ENCODE measurements around the gene ERFE. TPM values are rescaled to one million over a fixed set of nuclear protein-coding genes. Genes with fewer than 3 reads are reported as not detected.

ERFE gene
- total RNA-seq, 2 experiments from 2014 or later = 0.07 to 0.39 TPM

DNA sequence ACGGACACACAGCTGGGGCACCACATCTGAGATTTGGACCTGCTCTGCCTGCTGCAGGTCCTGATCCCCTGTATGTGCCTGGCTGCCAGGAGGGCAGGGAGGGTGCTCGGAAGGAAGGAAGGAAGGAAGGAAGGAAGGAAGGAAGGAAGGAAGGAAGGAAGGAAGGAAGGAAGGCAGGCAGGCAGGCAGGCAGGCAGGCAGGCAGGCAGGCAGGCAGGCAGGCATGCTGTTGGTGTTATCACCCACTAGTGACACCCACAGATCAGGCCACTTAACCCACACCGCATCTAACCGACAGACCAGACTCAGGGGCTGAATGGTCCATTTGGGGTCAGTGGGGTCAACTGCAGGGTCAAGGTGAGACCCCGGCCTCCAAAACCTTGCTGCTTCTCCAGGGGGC lies 14.5 kb upstream of the ERFE start:
- POLR2A ChIA-PET = no interaction called here
- no peak for ATAC-seq
- intact Hi-C loops (cut with DNase I, micrococcal nuclease) = no loop called here
- no peak overlapping the region for H3K27ac Mint-ChIP-seq
- H3K4me3 Mint-ChIP-seq = no peak overlapping the region
- CTCF ChIA-PET = no interaction called here
- peaks cover 3% of the 10 kb centered on the region for H3K4me1 Mint-ChIP-seq
- H3K9me3 Mint-ChIP-seq (ENCODE audit: low read depth) = no peaks in the 10 kb centered on the region
- no peak for DNase-seq
- no peaks in the 10 kb centered on the region for H3K36me3 Mint-ChIP-seq (ENCODE audit: low read depth)
- no peaks in the 10 kb centered on the region for H3K27me3 Mint-ChIP-seq

DNA sequence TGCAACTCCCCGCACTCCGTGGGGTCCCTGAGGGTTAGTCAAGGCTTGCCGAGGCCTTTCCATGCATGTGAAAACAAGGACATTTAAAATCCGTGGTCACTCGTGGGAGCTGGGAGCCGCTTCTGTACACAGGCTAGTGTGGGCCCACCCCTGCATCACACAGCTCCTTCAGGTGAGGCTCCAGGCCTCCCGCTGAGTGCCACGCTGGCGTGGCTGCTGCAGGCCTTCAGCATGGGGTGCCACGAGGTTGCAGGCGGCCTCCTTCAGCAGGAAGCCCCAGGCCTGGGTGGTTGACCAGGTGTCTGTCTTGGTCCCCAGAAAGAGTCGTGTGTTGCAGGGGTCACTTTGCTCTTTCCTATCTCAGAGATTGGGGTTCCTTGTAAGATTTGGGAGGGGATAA lies 13.7 kb upstream of the ERFE start:
- Mint-ChIP-seq H3K36me3 (ENCODE audit: low read depth) (no peaks in the 10 kb centered on the region), H3K27me3 (no peaks in the 10 kb centered on the region), H3K9me3 (ENCODE audit: low read depth) (no peaks in the 10 kb centered on the region), H3K4me1 (peaks cover 3% of the 10 kb centered on the region), H3K27ac (no peak overlapping the region), H3K4me3 (no peak overlapping the region)
- ChIA-PET POLR2A (no interaction called here), CTCF (interaction anchor here (0.5 kb wide), 1 partner anchor 95 kb away, joined by 3 read pairs; the partner anchor contains the start of gene HES6)
- intact Hi-C loops (cut with DNase I, micrococcal nuclease) = no loop called here
- DNase-seq (no peak), ATAC-seq (no peak)

DNA sequence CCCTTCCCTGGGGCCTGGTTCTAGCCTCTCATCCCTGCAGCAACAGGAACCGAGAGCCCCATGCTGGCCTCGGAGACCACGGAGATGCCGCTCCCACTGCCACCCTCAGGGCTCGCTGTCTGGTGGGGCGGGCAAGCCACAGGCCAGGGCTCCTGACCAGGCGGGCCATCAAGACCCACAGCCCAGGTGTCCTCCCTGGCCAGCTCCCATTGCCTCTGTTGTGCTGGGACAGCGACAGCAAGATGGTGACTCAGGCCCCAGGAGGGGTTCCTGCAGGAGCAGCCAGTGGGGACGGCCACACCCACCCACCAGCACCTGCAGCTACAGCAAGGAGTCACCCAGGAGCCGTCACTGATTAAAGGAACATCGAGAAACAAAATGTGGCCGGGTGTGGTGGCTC lies 12.9 kb upstream of the ERFE start:
- ChIA-PET POLR2A (no interaction called here), CTCF (interaction anchor here (0.7 kb wide), 1 partner anchor 47 kb away, joined by 3 read pairs; no protein-coding TSS in a partner anchor)
- peaks cover 3% of the 10 kb centered on the region for H3K4me1 Mint-ChIP-seq
- no peaks in the 10 kb centered on the region for H3K9me3 Mint-ChIP-seq (ENCODE audit: low read depth)
- no peaks in the 10 kb centered on the region for H3K36me3 Mint-ChIP-seq (ENCODE audit: low read depth)
- intact Hi-C loops (cut with DNase I, micrococcal nuclease) = no loop called here
- H3K4me3 Mint-ChIP-seq = no peak overlapping the region
- no peak for ATAC-seq
- DNase-seq = no peak
- H3K27ac Mint-ChIP-seq = no peak overlapping the region
- no peaks in the 10 kb centered on the region for H3K27me3 Mint-ChIP-seq

DNA sequence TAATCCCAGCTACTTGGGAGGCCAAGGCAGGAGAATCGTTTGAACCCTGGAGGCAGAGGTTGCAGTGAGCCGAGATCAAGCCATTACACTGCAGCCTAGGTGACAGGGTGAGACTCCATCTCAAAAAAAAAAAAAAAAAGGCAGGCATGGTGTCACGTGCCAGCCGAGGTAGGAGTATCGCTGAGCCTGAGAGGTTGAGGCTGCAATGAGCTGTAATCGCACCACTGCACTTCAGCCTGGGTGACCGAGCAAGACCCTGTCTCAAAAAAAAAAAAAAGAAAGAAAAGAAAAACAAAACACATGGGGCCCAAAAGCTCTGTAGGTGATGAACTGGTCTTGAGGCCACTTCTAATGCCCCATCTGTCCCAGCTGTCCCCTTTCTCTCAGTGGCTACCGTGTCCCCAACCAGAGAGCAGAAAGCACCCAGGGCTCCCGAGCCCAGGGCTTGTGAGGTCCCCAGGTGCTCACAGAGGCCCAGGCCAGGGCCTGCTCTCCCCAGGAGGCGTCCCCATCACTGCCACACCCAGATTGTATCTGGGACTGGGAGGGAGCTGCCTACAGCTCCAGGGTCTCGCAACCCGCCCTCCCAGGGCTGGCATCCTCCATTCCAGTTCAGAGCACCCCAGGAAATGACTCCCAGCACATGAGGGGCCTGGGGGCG lies 11.8 kb upstream of the ERFE start:
- H3K27ac Mint-ChIP-seq = no peak overlapping the region
- no peaks in the 10 kb centered on the region for H3K27me3 Mint-ChIP-seq
- ATAC-seq = no peak

DNA sequence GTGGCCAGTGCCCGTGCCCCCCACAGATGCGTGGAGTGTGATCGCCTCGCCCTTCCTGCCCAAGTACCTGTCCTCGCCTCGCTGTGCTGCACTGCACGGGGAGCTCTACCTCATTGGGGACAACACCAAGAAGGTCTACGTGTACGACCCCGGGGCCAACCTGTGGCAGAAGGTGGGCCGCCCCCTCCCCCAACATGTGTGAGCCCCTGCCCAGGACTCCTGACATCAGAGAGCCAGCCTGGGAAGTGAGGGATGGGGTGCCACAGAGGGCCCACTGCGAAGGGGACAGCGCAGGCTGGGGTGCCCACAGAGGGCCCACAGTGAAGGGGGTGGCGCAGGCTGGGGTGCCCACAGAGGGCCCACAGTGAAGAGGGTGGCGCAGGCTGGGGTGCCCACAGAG lies 9.8 kb upstream of the ERFE start:
- intact Hi-C loops (cut with DNase I, micrococcal nuclease) = no loop called here
- H3K27ac Mint-ChIP-seq = no peak overlapping the region
- H3K4me1 Mint-ChIP-seq = no peaks in the 10 kb centered on the region
- no peak overlapping the region for H3K4me3 Mint-ChIP-seq
- H3K27me3 Mint-ChIP-seq = no peaks in the 10 kb centered on the region
- POLR2A ChIA-PET = no interaction called here
- ATAC-seq = no peak
- no peaks in the 10 kb centered on the region for H3K36me3 Mint-ChIP-seq (ENCODE audit: low read depth)
- CTCF ChIA-PET = no interaction called here
- no peak for DNase-seq
- peaks cover 1% of the 10 kb centered on the region for H3K9me3 Mint-ChIP-seq (ENCODE audit: low read depth)

More for the DNA sequence above, 11.8 kb upstream of the ERFE start:
- no peak for DNase-seq
- POLR2A ChIA-PET = interaction anchor here (0.7 kb wide), 1 partner anchor 1763 kb away, joined by 3 read pairs; no protein-coding TSS in a partner anchor
- Mint-ChIP-seq H3K36me3 (ENCODE audit: low read depth) (no peaks in the 10 kb centered on the region), H3K4me1 (no peaks in the 10 kb centered on the region), H3K9me3 (ENCODE audit: low read depth) (no peaks in the 10 kb centered on the region), H3K4me3 (no peak overlapping the region)
- CTCF ChIA-PET = interaction anchor here (0.6 kb wide), 2 partner anchors 28 to 195 kb away, joined by 3 read pairs; no protein-coding TSS in a partner anchor
- intact Hi-C loops (cut with DNase I, micrococcal nuclease) = no loop called here

DNA sequence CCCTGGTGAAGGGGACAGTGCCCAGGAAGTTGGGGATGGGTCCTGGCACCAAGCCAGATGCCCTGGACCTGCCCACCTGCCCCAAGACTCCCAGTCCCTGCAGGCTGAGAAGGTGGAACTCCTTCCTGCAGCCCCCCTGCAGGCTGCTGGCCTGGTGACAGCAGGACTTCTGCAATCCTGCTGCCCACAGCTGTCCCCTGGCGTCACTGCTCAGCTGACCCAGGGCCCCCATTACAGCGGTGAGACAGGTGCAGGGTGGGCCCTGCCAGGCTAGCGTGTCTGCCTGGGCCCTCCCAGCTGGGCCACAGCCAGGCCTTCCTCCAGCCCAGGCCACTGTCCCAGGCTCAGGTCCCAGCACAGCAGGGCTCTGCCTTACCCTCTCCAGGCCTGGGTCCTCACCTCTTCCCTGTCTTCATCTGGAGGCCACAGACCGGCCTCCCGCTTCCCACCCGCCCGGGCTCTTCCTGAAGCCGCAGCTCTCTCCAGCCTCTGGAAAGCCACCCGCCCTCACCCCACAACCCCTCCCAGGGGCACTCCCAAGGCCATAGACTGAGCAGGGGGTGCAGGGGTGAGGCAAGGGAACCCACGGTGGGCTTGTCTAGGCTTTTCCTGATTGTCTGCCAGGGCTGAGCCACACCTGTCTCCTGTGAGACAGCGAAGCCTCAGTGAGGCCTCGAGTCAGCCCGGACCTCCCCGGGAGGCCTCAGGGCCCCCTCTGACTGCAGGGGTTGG lies 8.8 kb upstream of the ERFE start:
- ChIA-PET CTCF (no interaction called here), POLR2A (no interaction called here)
- no peaks in the 10 kb centered on the region for H3K36me3 Mint-ChIP-seq (ENCODE audit: low read depth)
- no peak overlapping the region for H3K27ac Mint-ChIP-seq
- intact Hi-C loops (cut with DNase I, micrococcal nuclease) = no loop called here
- peaks cover 4% of the 10 kb centered on the region for H3K9me3 Mint-ChIP-seq (ENCODE audit: low read depth)
- no peaks in the 10 kb centered on the region for H3K4me1 Mint-ChIP-seq
- DNase-seq (no peak), ATAC-seq (no peak)
- H3K4me3 Mint-ChIP-seq = no peak overlapping the region
- H3K27me3 Mint-ChIP-seq = no peaks in the 10 kb centered on the region

DNA sequence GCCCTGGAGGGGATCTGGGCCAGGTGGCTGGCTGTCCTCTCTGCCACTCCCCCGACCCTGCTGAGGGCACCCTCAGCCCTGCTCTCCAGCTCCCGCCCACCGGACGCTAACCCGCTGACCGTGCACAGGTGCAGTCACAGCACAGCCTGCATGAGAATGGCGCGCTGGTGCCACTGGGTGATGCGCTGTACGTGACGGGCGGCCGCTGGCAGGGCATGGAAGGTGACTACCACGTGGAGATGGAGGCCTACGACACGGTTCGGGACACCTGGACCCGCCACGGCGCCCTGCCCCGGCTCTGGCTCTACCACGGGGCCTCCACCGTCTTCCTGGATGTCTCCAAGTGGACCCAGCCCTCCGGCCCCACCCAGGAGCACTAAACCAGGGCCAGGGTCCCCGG lies 8.1 kb upstream of the ERFE start:
- H3K9me3 Mint-ChIP-seq (ENCODE audit: low read depth) = peaks cover 4% of the 10 kb centered on the region
- POLR2A ChIA-PET = no interaction called here

DNA sequence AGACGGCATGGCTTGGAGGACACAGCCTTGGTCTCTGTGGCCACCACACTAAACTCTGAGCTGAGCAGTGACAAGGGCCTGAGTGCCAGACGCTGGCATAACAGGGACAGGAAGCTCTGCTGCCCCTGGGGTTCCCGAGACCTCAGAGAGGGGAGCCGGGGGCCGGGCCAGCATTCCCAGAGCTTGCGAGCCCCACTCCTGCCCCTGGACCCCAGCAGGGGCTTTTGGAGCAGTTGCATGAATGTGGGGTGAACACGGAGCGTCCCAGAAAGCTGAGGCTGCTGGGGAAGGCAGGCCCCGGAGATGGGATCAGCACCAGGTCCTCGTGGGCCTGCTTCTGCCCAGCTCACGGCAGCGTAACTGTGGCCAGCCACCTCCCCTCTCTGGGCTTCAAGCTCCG lies 7.6 kb upstream of the ERFE start:
- Mint-ChIP-seq H3K9me3 (ENCODE audit: low read depth) (peaks cover 4% of the 10 kb centered on the region), H3K4me3 (no peak overlapping the region), H3K4me1 (no peaks in the 10 kb centered on the region), H3K36me3 (ENCODE audit: low read depth) (no peaks in the 10 kb centered on the region), H3K27me3 (no peaks in the 10 kb centered on the region), H3K27ac (no peak overlapping the region)
- POLR2A ChIA-PET = no interaction called here
- DNase-seq (no peak), ATAC-seq (no peak)
- intact Hi-C loops (cut with DNase I, micrococcal nuclease) = no loop called here
- CTCF ChIA-PET = no interaction called here

More for the DNA sequence above, 8.1 kb upstream of the ERFE start:
- H3K36me3 Mint-ChIP-seq (ENCODE audit: low read depth) = no peaks in the 10 kb centered on the region
- no peak overlapping the region for H3K4me3 Mint-ChIP-seq
- no peaks in the 10 kb centered on the region for H3K27me3 Mint-ChIP-seq
- ATAC-seq (no peak), DNase-seq (no peak)
- H3K4me1 Mint-ChIP-seq = no peaks in the 10 kb centered on the region
- CTCF ChIA-PET = no interaction called here
- H3K27ac Mint-ChIP-seq = no peak overlapping the region
- intact Hi-C loops (cut with DNase I, micrococcal nuclease) = no loop called here

DNA sequence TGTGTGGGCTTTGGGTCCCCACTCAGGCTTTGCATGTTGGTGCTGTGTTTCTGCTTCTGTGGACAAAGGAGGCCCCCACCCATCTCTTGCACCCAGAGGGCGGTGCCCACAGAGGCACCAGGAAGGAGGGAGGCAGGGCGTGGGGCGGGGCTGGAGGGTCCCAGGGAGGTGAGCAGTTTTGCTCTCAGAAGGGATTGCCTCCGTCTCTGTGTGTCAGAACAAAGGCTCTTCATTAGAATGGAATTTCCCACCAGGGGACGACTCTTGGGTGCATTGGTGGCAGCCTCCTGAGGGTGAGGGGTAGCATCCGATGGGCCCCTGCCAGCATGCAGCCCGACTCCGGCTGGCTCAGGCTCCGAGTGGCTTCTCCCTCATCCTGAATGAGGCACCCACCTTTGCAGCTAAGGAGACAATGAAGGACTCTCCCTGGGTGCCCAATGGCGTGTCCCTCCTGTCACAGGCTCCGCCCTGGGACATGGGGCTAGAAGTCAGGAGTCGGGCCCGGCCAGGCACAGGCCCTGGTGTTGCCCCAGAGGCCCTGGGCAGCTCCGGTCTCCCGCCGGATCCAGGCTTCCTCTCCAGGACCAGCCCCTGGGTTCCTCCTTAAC lies 7.0 kb upstream of the ERFE start:
- no peaks in the 10 kb centered on the region for H3K36me3 Mint-ChIP-seq (ENCODE audit: low read depth)
- ATAC-seq = no peak
- ChIA-PET CTCF (no interaction called here), POLR2A (interaction anchor here (0.7 kb wide), 1 partner anchor 11 kb away, joined by 3 read pairs; no protein-coding TSS in a partner anchor)
- no peak overlapping the region for H3K27ac Mint-ChIP-seq
- peaks cover 4% of the 10 kb centered on the region for H3K9me3 Mint-ChIP-seq (ENCODE audit: low read depth)
- no peaks in the 10 kb centered on the region for H3K4me1 Mint-ChIP-seq
- DNase-seq = no peak
- no peaks in the 10 kb centered on the region for H3K27me3 Mint-ChIP-seq
- intact Hi-C loops (cut with DNase I, micrococcal nuclease) = no loop called here
- no peak overlapping the region for H3K4me3 Mint-ChIP-seq

DNA sequence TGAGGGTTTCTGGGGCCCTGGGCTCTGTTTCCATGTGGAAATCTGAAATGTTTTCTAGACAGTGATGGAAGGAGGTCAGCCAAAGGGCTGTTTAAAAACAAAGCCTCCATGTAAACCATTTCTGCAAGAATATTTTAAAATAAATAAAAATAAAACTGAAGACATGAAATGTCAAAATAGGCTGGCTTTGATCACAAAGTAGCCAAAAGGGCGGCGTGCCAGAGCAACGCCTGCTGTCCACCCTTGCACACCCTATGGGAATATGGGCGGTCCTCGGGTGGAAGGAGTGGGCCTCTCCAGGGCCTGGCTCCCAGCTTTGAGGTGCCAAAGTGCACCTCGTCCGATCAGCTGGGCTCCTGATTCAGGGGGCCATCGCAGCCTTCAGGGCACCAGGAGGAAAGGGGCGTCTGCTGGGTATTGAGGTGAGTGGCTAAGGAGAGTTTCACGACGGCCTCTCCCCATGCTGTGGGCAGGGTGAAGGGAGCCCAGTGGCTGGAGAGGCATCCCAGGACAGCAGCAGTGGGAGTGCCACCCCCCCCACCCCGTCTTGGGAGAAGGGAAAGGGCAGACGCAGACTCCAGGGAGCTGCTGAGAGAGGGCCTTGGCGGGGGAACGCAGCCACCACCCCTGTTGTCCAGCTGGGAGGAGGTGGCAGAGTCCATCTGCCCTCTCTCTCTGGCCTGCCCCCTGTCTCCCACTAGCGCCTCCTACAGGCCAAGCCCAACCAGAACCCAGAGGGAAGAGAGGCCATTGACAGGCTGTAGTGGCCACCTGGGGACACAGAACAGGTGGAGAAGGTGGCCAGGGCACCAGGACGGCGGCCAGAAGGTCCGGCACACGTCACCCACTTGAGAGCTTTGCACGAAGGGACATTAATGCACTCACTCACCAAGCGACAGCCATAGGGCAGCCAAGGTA lies 5.7 kb upstream of the ERFE start:
- CTCF ChIA-PET = interaction anchor here (0.5 to 0.6 kb wide), 2 partner anchors 210 to 372 kb away, joined by 3 read pairs; no protein-coding TSS in a partner anchor
- H3K27me3 Mint-ChIP-seq = no peaks in the 10 kb centered on the region
- no peak for DNase-seq
- peaks cover 4% of the 10 kb centered on the region for H3K9me3 Mint-ChIP-seq (ENCODE audit: low read depth)
- no peak overlapping the region for H3K4me3 Mint-ChIP-seq
- no peaks in the 10 kb centered on the region for H3K4me1 Mint-ChIP-seq
- H3K27ac Mint-ChIP-seq = no peak overlapping the region
- POLR2A ChIA-PET = no interaction called here
- ATAC-seq = no peak
- intact Hi-C loops (cut with DNase I, micrococcal nuclease) = no loop called here
- no peaks in the 10 kb centered on the region for H3K36me3 Mint-ChIP-seq (ENCODE audit: low read depth)

DNA sequence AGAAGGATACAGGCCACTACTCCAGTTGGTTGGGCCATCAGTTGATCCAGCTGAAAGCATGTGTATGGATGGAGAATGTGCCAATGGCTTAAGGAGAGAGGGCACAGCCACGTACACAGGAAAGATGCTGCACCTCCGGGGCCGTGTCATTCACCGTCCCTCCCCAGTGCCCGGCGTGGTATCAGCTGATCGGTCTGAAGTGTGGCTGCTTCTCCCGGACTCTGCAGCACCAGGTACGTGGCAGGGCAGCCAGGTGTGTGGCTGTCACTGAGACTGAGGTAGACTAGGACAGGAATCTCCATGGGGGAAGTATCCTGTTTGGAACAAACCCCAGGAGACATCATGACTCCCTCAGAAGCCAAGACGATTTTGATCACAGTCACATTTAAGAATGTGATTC lies 4.2 kb upstream of the ERFE start:
- POLR2A ChIA-PET = no interaction called here
- Mint-ChIP-seq H3K27ac (no peak overlapping the region), H3K9me3 (ENCODE audit: low read depth) (peaks cover 4% of the 10 kb centered on the region), H3K4me3 (no peak overlapping the region), H3K4me1 (peaks cover 4% of the 10 kb centered on the region), H3K27me3 (peaks cover 4% of the 10 kb centered on the region), H3K36me3 (ENCODE audit: low read depth) (no peaks in the 10 kb centered on the region)
- no peak for ATAC-seq
- CTCF ChIA-PET = interaction anchor here (0.6 to 0.7 kb wide), 2 partner anchors 52 to 868 kb away, joined by 3 read pairs; no protein-coding TSS in a partner anchor
- intact Hi-C loops (cut with DNase I, micrococcal nuclease) = no loop called here
- no peak for DNase-seq

Measured in activated CD4-positive, alpha-beta T cell treated with anti-CD3 and anti-CD28 coated beads for 36 hours (primary cell).